Central memory CD4-positive, alpha-beta T cell (primary cell): Measurements from ENCODE around the gene SBF2.

Source experiments
- DNase-seq: peaks from one replicate; pipeline ENCODE4 v3.0.0; 2022

The SBF2 gene

GRCh38 chr11:9838229-9838628 lies 455.8 kb downstream of the SBF2 start:
- DNase-seq = no peak

- no peak for DNase-seq
These were observed 459.7 kb downstream of the SBF2 start for GRCh38 chr11:9834291-9834690.

- no peak for DNase-seq
These were observed 462.9 kb downstream of the SBF2 start for GRCh38 chr11:9831122-9831521.

- DNase-seq = no peak
These were observed 466.3 kb downstream of the SBF2 start for GRCh38 chr11:9827708-9828107.

DNA sequence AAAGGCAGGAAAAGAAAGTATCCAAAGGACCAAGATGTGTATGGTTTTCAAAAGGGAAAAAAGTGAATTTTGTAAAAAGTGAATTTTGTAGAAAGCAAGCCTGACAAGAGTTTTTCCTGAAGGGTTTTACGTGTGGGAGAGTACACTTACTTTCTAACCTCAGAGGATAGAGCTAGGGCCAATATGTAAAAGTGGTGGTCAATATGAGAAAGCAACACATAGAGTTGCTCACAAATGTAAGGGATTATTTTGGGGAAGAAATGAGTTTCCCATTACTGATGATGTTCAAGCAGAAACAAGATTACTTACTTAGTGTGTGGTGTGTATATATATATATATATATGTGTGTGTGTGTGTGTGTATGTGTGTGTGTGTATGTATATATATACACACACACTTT lies 467.6 kb downstream of the SBF2 start:
- DNase-seq = no peak

DNA sequence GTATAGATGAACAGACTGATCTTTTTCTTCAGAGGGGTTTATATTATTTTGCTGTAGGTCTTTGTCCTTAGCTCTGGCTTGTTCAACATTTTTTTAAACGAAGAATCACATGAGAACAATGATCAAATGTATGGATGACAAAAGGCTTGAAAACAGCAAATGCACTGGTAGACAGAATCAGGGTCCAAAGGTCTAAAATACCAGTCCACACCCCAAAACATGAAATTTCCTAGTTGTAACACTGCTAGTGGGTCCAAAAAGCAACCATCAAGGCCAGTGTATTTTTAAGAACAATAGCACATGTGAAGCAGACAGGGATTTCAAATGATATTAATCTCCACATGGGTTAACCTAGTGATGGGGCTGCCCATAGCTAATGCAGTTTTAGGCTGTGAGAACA lies 468.1 kb downstream of the SBF2 start:
- DNase-seq = no peak

- DNase-seq = no peak
These were observed 468.7 kb downstream of the SBF2 start for GRCh38 chr11:9825315-9825714.

- no peak for DNase-seq
These were observed 470.1 kb downstream of the SBF2 start for GRCh38 chr11:9823887-9824385.

- no peak for DNase-seq
These were observed 470.6 kb downstream of the SBF2 start for GRCh38 chr11:9823439-9823838.

DNA sequence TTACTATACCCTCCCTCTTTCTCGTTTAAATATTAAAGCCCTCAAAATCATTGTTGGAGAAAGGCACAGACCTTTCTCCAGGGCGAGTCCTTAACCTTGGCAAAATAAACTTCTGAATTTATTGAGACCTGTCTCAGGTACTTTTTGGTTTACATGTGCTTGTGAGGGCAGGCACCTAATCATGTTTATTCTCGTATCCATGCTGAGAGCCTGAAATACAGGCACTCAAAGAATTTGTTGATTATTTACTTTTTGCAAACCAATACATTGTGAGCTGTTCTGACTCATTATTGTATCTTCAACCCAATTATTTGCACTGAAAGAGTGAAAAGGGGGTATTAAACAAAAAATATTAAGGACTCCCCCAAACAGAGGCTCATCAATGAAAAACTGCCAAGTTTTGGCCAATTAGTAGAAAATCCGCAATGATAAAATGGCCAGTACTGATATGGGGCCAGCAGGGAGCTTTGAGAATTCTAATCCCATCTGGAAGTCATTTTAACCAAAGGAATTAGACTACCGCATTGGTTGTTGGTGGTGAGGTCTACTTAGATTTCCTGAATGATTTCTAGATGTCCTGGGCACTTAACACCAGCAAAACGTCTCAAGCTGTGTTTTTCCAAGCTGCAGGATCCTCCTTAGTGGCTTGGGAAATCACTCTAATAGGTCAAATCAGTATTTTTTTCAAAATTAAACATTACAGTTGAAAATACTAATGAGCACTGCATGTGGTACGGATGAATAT lies 472.8 kb downstream of the SBF2 start:
- no peak for DNase-seq

GRCh38 chr11:9820260-9820659 lies 473.8 kb downstream of the SBF2 start:
- DNase-seq = no peak

DNA sequence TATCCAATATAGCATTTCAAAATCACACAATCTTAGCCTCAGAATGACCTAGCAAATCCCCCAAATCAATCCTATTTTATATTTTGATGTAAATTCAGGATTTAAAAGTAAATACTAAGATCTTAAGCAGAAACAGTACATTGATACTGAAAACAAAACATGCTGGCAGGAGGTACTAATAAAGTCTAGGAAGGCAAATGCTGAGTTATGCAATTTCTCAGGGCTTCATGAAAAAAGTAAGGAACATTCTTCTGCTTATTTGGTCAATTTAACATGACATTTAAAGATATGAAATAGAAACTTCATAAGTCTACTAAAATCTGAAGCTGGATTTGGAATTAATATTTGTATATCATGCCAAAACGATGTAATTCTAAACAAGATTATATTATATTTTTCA lies 476.8 kb downstream of the SBF2 start:
- no peak for DNase-seq

DNA sequence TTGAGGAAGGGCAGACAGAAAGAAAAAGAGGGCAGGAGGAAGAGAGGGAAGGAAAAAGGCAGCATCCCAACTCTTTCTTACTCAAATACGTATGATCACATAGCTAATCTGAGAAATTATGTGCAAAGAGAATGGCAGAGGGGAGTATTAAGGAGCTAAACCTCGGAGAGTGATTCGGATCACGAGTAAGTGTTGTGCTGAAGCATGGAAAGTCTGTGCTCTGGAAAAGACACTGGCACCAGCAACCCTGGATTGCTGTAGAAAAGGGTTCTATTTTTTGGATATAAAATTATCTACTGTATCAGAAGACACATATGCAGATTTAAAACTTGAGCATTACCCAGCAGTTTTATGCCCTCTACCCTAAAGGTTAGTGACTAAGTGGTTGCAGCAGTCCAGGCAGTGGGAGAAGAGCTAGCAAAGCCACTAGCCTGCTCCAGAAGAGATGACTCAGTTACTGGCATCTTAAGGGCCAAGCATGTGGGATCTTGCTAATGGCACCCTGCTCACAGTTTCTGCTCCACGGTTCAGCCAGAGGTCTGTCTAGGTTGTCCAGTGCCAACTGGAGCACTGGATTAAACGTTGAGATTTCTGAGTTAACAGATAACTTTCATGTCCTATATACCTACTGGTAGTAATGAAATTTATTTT lies 478.4 kb downstream of the SBF2 start:
- no peak for DNase-seq

DNA sequence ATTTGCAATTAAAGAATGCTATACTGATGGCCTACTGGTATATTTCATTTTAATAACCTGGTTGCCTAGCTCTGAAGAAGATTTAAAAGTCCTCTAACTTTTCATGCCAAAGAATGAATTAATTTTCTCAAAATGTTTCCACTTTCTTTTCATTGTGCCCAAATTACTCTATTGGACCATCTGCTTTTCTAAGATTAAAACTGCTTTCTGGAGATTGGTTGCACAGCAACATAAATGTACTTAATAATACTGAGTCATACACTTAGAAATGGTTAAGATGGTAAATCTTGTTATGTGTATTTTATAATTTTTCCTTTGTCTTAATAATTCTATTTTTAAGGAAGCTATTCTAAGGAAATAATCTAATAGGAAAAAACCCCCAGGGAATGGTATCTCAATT lies 479.9 kb downstream of the SBF2 start:
- DNase-seq = no peak

DNA sequence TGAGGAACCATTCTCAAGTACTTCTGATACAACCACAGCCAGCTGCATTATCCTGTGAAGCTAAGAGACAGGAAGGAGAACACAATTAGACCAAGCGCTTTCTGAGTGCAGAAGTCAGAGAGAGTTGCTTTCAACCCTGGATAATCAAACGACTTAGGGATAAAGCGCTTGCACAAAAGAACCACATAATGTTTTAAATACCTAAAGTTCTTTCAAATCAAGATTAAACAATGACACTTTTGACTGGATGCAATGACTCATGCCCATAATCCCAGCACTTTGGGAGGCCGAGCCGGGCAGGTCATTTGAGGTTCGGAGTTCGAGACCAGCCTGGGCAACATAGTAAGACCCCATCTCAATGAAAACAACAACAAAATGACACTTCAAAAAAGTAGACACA lies 485.1 kb downstream of the SBF2 start:
- no peak for DNase-seq

- DNase-seq = no peak
These were observed 486.9 kb downstream of the SBF2 start for GRCh38 chr11:9806946-9807687.

DNA sequence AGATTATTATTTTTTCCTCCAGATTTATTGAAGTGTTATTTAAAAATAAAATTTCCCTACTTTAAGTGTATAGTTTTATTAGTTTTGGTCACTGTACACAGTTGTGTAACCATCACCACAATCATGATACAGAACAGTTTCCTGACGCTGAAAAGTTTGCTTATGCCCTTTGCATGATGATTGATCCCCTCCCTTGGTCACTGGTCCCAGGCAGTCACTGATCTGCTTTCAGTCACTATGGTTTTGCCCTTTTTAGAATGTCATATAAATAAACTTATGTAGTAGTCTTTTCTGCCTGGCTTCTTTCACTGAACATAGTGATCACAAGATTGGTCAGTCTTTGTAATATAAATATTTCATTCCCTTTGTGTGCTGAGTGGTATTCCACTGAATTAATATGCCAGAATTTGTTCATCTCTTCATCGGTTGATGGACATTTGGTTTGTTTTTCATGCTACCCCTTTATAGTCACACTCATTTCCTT lies 489.6 kb downstream of the SBF2 start:
- DNase-seq = no peak

DNA sequence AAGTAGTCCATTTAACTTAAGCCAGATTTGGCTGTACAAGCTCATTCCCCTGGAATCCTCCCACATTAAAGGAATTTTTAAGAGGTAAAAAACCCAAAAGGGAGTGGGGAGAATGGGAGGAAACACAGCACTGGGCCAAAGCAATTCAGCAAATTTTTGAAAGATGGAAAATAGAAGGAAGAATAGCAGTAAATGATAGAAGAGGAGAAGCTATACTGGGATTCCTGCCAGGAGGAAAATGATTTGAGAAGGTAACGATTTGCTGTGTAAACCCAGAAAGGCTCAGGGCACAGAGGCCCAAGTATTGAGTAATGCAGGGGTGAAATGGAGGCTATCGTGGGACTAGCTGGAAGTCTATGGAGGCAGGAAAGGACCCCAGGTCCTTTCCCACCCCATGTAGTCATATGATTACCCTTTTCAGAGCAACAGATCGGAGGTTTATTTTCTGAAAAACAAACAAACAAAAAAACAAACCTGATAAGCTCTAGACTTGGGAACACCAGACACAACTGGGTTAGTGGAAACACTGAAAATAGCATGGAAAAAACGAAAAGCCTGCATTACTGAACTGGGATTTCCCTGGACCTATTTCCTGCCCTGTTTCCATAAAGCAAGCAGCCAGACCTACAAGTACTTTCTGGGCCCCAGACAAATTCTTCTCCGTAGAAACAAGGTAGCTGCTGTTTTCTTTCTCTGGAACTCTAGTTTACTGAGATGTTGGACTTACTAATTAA lies 490.2 kb downstream of the SBF2 start:
- DNase-seq = no peak

- DNase-seq = no peak
These were observed 491.6 kb downstream of the SBF2 start for GRCh38 chr11:9802291-9802861.

DNA sequence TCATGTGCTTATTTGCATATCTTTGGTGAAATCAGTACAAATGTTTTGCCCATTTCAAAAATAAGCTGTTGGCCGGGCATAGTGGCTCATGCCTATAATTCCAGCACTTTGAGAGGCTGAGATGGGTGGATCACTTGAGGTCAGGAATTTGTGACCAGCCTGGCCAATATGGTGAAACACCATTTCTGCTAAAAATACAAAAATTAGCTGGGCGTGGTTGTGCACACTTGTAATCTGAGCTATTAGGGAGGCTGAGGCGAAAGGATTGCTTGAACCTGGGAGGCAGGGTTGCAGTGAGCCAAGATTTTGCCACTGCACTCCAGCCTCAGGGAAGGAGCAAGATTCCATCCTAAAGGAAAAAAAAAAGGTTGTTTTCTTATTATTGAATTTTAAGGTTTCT lies 494.1 kb downstream of the SBF2 start:
- DNase-seq = no peak

DNA sequence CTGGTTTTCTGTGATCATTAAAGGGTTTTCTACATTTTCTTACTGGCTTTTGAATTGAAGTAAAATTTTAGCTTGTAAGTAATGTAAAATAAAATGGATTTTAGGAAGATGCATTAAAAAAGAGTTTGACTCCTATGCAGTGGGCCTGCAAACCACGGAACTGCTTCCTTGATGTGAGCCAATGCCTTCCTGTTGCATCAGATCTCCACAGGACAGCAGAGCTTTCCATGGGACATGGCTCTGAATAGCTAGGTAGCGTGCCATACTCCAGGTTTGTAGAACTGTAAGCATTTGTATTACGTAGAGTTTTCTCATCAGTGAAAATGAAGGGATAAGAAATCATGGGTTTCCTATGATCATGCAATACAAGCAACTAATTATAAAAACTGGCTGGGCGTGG lies 496.7 kb downstream of the SBF2 start:
- DNase-seq = no peak

GRCh38 chr11:9796854-9797253 lies 497.2 kb downstream of the SBF2 start:
- DNase-seq = no peak

DNA sequence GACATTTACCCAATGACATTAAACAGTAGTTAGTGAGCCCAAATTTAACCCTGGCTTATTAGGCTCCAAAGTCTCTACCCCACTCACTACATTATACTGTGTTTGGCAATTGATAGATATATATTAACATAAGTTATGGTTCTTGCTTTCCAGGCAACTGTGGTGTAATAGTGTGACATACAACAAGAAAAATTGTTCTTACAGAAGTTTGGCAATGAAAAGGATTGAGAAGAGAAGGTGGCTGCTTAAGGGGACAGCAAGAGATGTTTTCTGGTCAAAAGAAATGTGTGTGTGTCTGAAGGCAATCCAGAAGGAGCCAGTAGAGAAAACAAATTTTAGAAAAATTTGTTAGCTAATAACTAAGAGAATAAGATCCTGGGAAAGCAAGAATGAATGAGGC lies 497.8 kb downstream of the SBF2 start:
- no peak for DNase-seq
